HL-60 (cell line): ENCODE data around the gene TMTC2.

Source experiments
- GABPA ChIP-seq: IDR thresholded peaks from 2 replicates; pipeline ENCODE4 v1.6.1; 2012; ENCODE audit warnings: low read depth
- POLR2AphosphoS5 ChIP-seq: IDR thresholded peaks from 2 replicates; pipeline ENCODE4 v1.6.1; 2012; ENCODE audit warnings: low read depth
- SPI1 ChIP-seq: IDR thresholded peaks from 2 replicates; pipeline ENCODE4 v1.6.1; 2012; ENCODE audit warnings: low read depth, mild to moderate bottlenecking, borderline replicate concordance
- TF ChIP-seq, protein P1 (sequence below): IDR thresholded peaks from one replicate; pipeline ENCODE4 v1.5.1; 2011; ENCODE audit warnings: low read length, control low read depth, inconsistent platforms; ENCODE audit not compliant: insufficient read depth
- TF ChIP-seq, protein P2 (sequence below): IDR thresholded peaks from 2 replicates; pipeline ENCODE4 v1.6.1; 2012; ENCODE audit warnings: low read depth; ENCODE audit not compliant: insufficient replicate concordance

DNA sequence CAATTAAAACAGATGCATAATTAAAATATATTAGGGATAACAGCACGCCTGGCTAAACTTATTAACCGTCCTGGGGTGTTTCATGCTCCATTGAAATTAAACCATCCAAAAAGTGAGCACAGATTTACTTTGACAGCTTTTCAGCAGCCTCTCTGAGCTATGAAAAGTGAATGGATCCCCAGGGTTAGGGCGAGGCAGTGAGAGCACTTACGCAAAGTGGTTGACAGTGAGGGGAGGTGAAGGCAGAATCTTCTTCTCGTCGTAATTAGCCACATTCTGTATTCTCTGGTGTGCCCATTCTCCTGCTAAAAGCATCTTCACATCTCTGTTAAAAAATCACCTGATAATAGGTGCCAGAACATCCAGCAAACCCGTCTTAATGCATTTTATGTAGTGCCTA lies 1.9 kb downstream of the TMTC2 start:
- TF ChIP-seq POLR2AphosphoS5 (no peak), GABPA (no peak), SPI1 (no peak)
- TF ChIP-seq, protein P1, sequence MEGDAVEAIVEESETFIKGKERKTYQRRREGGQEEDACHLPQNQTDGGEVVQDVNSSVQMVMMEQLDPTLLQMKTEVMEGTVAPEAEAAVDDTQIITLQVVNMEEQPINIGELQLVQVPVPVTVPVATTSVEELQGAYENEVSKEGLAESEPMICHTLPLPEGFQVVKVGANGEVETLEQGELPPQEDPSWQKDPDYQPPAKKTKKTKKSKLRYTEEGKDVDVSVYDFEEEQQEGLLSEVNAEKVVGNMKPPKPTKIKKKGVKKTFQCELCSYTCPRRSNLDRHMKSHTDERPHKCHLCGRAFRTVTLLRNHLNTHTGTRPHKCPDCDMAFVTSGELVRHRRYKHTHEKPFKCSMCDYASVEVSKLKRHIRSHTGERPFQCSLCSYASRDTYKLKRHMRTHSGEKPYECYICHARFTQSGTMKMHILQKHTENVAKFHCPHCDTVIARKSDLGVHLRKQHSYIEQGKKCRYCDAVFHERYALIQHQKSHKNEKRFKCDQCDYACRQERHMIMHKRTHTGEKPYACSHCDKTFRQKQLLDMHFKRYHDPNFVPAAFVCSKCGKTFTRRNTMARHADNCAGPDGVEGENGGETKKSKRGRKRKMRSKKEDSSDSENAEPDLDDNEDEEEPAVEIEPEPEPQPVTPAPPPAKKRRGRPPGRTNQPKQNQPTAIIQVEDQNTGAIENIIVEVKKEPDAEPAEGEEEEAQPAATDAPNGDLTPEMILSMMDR = no peak
- TF ChIP-seq, protein P2, sequence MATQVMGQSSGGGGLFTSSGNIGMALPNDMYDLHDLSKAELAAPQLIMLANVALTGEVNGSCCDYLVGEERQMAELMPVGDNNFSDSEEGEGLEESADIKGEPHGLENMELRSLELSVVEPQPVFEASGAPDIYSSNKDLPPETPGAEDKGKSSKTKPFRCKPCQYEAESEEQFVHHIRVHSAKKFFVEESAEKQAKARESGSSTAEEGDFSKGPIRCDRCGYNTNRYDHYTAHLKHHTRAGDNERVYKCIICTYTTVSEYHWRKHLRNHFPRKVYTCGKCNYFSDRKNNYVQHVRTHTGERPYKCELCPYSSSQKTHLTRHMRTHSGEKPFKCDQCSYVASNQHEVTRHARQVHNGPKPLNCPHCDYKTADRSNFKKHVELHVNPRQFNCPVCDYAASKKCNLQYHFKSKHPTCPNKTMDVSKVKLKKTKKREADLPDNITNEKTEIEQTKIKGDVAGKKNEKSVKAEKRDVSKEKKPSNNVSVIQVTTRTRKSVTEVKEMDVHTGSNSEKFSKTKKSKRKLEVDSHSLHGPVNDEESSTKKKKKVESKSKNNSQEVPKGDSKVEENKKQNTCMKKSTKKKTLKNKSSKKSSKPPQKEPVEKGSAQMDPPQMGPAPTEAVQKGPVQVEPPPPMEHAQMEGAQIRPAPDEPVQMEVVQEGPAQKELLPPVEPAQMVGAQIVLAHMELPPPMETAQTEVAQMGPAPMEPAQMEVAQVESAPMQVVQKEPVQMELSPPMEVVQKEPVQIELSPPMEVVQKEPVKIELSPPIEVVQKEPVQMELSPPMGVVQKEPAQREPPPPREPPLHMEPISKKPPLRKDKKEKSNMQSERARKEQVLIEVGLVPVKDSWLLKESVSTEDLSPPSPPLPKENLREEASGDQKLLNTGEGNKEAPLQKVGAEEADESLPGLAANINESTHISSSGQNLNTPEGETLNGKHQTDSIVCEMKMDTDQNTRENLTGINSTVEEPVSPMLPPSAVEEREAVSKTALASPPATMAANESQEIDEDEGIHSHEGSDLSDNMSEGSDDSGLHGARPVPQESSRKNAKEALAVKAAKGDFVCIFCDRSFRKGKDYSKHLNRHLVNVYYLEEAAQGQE = no peak
